Measurements from ENCODE around the gene PRSS27.

PRSS27 gene

GRCh38 chr16:2739625-2740430 lies 19.8 kb upstream of the PRSS27 start:
- DNase-seq (ENCODE audit: low spot score) = no peak
- Histone ChIP-seq H3K27ac (no peak overlapping the region), H3K4me3 (no peak overlapping the region)
- TF ChIP-seq, protein P1, sequence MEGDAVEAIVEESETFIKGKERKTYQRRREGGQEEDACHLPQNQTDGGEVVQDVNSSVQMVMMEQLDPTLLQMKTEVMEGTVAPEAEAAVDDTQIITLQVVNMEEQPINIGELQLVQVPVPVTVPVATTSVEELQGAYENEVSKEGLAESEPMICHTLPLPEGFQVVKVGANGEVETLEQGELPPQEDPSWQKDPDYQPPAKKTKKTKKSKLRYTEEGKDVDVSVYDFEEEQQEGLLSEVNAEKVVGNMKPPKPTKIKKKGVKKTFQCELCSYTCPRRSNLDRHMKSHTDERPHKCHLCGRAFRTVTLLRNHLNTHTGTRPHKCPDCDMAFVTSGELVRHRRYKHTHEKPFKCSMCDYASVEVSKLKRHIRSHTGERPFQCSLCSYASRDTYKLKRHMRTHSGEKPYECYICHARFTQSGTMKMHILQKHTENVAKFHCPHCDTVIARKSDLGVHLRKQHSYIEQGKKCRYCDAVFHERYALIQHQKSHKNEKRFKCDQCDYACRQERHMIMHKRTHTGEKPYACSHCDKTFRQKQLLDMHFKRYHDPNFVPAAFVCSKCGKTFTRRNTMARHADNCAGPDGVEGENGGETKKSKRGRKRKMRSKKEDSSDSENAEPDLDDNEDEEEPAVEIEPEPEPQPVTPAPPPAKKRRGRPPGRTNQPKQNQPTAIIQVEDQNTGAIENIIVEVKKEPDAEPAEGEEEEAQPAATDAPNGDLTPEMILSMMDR (IDR thresholded peaks at IDR 0.05) = no peak

GRCh38 chr16:2738615-2739014 lies 18.6 kb upstream of the PRSS27 start:
- H3K27ac ChIP-seq = no peak overlapping the region
- TF ChIP-seq, protein P1 (IDR thresholded peaks at IDR 0.05) = no peak
- no peak overlapping the region for H3K4me3 ChIP-seq
- DNase-seq (ENCODE audit: low spot score) = no peak

DNA sequence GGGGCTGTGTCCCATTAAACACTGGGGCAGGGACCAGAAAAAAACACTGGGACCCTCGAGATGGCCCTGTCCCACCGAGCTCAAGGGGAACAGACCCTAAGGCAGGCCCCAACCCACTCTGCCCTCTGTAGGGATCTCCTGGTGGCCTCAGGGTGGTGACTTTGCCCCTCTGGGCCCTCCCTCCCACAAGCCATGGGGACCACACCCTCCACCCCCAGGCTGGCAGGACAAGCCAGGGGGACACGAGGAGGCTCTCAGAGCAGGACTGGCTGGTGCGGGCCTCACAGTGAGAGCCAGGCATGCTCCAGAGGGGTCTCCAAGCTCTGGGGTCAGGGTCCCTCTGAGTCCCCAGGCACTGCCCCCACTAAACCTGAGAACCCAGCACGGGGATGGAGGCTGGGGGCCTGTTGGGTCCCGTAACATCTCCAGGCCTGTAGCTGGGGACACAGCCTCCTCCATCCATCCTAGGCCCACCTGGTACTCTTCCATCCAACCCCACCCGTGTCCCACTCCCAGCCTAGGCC lies 17.9 kb upstream of the PRSS27 start:
- no peak overlapping the region for H3K4me3 ChIP-seq
- H3K27ac ChIP-seq = no peak overlapping the region
- TF ChIP-seq, protein P1 (IDR thresholded peaks at IDR 0.05) = no peak
- no peak for DNase-seq (ENCODE audit: low spot score)

DNA sequence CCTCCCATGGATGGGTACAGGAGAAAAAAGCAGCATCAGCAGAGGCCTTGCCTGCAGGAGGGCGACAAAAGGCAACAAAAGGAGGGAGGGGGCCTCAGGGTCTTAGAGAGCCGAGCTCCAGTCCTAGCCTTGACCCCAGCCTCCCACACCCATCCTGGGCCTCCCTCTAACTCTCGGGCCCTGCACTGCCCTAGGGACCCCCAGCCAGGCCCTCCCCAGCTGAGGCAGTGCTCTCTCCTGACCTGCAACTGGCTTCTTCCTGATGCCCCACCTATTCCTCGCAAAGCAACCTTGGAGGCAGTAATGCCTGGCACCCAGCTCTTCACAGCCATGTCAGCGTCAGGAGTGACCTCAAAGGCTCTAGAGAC lies 17.2 kb upstream of the PRSS27 start:
- Histone ChIP-seq H3K4me3 (no peak overlapping the region), H3K27ac (no peak overlapping the region)
- TF ChIP-seq, protein P1 (IDR thresholded peaks at IDR 0.05) = no peak
- no peak for DNase-seq (ENCODE audit: low spot score)

DNA sequence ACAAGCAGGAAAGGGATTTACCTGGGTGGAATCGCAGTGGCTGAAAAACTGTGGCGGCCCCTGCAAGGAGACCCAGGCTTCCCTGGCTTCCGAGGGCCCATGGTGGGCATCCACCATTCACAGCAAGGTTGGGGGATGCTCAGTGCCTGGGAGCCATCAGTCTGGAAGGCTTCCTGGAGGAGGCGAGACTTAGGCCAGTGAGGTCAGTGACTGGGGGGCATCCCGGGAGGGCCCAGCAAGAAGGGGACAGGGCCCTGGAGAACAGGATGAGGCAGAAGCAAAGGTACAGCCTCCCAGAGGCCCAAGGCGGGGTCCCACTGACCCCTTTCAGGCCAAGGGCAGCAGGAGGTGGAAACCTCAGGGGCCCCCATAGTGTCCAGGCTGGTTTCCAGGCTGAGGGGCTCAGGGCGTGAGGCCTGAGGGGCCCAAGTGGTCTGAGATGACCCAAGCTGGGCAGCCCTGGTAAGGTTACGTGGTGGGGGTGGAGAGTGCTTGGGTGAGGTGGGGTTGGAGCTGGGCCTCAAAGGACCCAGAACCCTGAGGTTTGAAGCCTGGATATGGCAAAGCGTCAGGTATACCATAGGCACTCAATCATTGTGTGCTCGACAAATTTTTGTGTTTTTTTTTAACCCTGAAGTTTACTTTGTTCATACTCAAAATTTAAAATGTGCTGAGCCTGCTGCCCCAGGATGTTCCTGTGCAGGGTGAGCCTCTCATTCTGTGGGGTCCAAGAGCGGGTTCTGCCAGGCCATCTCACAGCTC lies 16.6 kb upstream of the PRSS27 start:
- TF ChIP-seq, protein P1 (IDR thresholded peaks at IDR 0.05) = no peak
- Histone ChIP-seq H3K27ac (no peak overlapping the region), H3K4me3 (no peak overlapping the region)
- no peak for DNase-seq (ENCODE audit: low spot score)

DNA sequence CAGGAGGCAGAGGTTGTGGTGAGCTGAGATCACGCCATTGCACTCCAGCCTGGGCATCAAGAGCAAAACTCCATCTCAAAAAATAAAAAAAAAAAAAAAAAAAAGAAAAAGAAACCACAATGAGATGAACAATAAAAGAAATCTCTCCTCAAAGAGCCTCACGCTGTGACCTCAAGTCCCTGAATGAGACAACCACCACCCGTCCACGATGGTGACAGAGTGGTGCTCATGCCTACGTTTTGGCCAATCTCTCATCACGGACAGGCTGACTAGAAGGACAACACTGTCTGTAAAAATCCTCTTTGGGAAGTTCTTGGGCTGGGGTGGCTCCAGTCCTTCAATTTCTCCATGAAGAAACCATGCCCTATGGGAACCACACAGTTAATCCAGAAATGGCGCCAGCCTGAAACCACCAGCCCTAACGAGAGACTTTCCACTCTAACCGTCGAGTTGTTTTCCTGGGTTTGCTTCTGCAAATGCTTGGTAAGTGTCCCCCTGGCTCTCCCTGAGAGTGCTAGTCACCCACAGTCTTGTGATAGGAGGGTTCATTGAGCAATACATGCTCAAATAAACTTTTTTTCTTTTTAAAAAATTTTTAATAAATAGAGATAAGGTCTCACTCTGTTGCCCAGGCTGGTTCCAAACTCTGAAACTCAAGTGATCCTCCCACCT lies 15.0 kb upstream of the PRSS27 start:
- no peak overlapping the region for H3K27ac ChIP-seq
- no peak for DNase-seq (ENCODE audit: low spot score)
- H3K4me3 ChIP-seq = no peak overlapping the region
- TF ChIP-seq, protein P1 (IDR thresholded peaks at IDR 0.05) = no peak

Data from coronary artery (tissue), 2 donors.